Small intestine (tissue), 7 donors: ENCODE data around the gene LTV1. TPM values are rescaled to one million over a fixed set of nuclear protein-coding genes. Genes with fewer than 3 reads are reported as not detected.
A peak's percentile ranks its signal among the peaks of the same experiment; 100 is the strongest.

ENCODE experiments used
- DNase-seq, 2 donors: peaks; one replicate each; pipeline versions ENCODE4 v3.0.0 to v3.0.0-alpha.2; 2013
- FAIRE-seq: peaks from 2 replicates; lab custom pipeline; 2012; peaks lifted over from hg19 to GRCh38; lab: Jason Lieb, UNC
- H3K27ac ChIP-seq, 3 donors: one replicate each; pipeline ENCODE4 v1.5.1; 2013; ENCODE audit warnings: low read length in 2 of 3, mild to moderate bottlenecking in 2 of 3, control low read depth in 1 of 3, inconsistent platforms in 1 of 3, low read depth in 1 of 3, moderate library complexity in 1 of 3
- H3K27me3 ChIP-seq, 3 donors: one replicate each; pipeline ENCODE4 v1.6.1; 2013; ENCODE audit warnings: low read length in 3 of 3, inconsistent platforms in 1 of 3; ENCODE audit not compliant: control insufficient read depth in 3 of 3, insufficient read depth in 3 of 3
- H3K36me3 ChIP-seq, 3 donors: one replicate each; pipeline ENCODE4 v1.6.1; 2013; ENCODE audit warnings: low read length in 3 of 3, inconsistent platforms in 1 of 3, low read depth in 1 of 3, mild to moderate bottlenecking in 1 of 3, moderate library complexity in 1 of 3; ENCODE audit not compliant: control insufficient read depth in 3 of 3, insufficient read depth in 2 of 3
- H3K4me1 ChIP-seq, 3 donors: one replicate each; pipeline ENCODE4 v1.6.1; 2013; ENCODE audit warnings: low read length in 2 of 3, inconsistent platforms in 1 of 3, low read depth in 1 of 3, mild to moderate bottlenecking in 1 of 3, moderate library complexity in 1 of 3; ENCODE audit not compliant: control insufficient read depth in 3 of 3, insufficient read depth in 2 of 3
- H3K4me3 ChIP-seq, 3 donors: one replicate each; pipeline ENCODE4 v1.5.1; 2013; ENCODE audit warnings: low read length in 3 of 3, control low read depth in 1 of 3, inconsistent platforms in 1 of 3, low read depth in 1 of 3, mild to moderate bottlenecking in 1 of 3, moderate library complexity in 1 of 3
- H3K9me3 ChIP-seq, 2 donors: one replicate each; pipeline ENCODE4 v1.6.1; 2013; ENCODE audit warnings: low read depth in 1 of 2, low read length in 1 of 2; ENCODE audit not compliant: control insufficient read depth in 2 of 2, insufficient read depth in 1 of 2
- WGBS, 3 donors: extraction: QIAGEN DNeasy Blood & Tissue Kit; methylation state at CpG; one replicate each; pipeline ENCODE4 v1.1.7; 2013; 5-methylcytosine and 5-hydroxymethylcytosine counted together
- polyA plus RNA-seq, 4 donors: library from polyadenylated mRNA; stranded (reverse) in 3 of 4; unstranded in 1 of 4; fragments of 200-250 nt in 3 of 4; fragments of 120-200 nt in 1 of 4; gene quantifications; one replicate each; pipeline versions ENCODE4 v1.2.1 to v1.2.3, GENCODE V29; 2013
- donor health status: healthy with polysubstance abuse.
- donor health status: control.
- donor health status: control.
- donor health status: Bipolar disorder and iron deficiency.
- donor health status: healthy.

The LTV1 gene
- polyA plus RNA-seq, 4 donors, result 17.3 to 25.7 (median 21.2) TPM

DNA sequence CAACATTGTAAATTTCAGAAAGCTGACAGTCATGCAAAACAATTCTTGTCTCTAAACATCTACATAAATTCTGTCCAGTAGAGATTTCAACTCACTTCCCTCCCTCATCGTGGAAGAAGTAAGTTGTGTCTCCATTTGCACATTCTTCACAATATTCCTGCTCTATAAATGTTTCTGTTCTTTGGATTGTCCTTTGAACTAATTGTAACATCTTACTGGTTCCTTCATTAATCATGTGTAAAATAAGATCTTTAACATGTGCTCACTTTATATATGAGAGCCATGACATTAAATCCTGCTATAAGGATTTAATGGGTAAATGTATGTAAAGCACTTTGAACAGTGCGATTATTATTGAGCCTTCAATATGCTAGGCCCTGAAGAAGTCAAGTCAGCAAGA is 7.0 kb upstream of the LTV1 start:
- Histone ChIP-seq H3K27ac (no peak overlapping the region), H3K4me1 (peaks cover 0 to 19% (median 3%) of the 10 kb centered on the region in 3 donors), H3K9me3 (peaks cover 0 to 3% of the 10 kb centered on the region in 2 donors), H3K27me3 (no peaks in the 10 kb centered on the region), H3K36me3 (no peaks in the 10 kb centered on the region), H3K4me3 (no peak overlapping the region)
- DNase-seq (peak in 1 of 2 donors; percentile 5), FAIRE-seq (no peak)
- 64 to 84% (median 78%) methylated on average over 2 of the region's 2 CpGs for WGBS, 3 donors

DNA sequence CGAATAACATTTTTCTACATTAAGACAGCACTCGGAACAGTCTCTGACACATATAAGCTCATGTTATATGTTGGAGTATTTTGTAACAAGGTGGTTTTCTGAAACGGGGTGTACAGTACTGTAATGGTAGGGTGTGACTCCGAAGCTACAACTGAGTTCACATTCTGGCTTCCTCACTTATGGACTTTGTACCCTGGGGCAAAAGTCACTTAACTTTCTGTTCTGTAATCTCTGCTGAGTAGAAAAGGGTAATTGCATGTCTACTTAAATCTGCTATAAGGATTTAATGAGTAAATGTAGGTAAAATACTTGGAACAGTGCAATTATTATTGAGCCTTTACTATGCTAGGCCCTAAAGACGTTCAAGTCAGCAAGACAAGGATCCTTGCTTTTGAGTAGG is 4.7 kb upstream of the LTV1 start:
- Histone ChIP-seq H3K4me3 (no peak overlapping the region), H3K27me3 (no peaks in the 10 kb centered on the region), H3K27ac (peak overlapping the region in 2 of 3 donors; percentile 68 to 70), H3K9me3 (peaks cover 0 to 7% of the 10 kb centered on the region in 2 donors), H3K36me3 (no peaks in the 10 kb centered on the region), H3K4me1 (peaks cover 0 to 19% (median 3%) of the 10 kb centered on the region in 3 donors)
- peak; percentile 94 to 97 for DNase-seq
- peak; percentile 70 for FAIRE-seq
- 33 to 73% (median 55%) methylated on average over 5 of the region's 5 CpGs for WGBS, 3 donors

- H3K27ac ChIP-seq, result peak overlapping the region in 2 of 3 donors; percentile 55 to 68
- H3K27me3 ChIP-seq, result no peaks in the 10 kb centered on the region
- no peak overlapping the region for H3K4me3 ChIP-seq
- no peaks in the 10 kb centered on the region for H3K36me3 ChIP-seq
- peaks cover 0 to 7% of the 10 kb centered on the region in 2 donors for H3K9me3 ChIP-seq
- FAIRE-seq (no peak), DNase-seq (no peak)
- 72 to 78% (median 77%) methylated on average over 4 of the region's 4 CpGs for WGBS, 3 donors
- peaks cover 2 to 19% (median 4%) of the 10 kb centered on the region in 3 donors for H3K4me1 ChIP-seq
Observed at GRCh38 chr6:143839196-143839595, 3.9 kb upstream of the LTV1 start.

- FAIRE-seq, result no peak
- Histone ChIP-seq H3K36me3 (peaks cover 0 to 7% (median 6%) of the 10 kb centered on the region in 3 donors), H3K27ac (no peak overlapping the region), H3K27me3 (no peaks in the 10 kb centered on the region), H3K4me3 (no peak overlapping the region), H3K4me1 (peaks cover 4 to 19% (median 5%) of the 10 kb centered on the region in 3 donors), H3K9me3 (peaks cover 0 to 7% of the 10 kb centered on the region in 2 donors)
- DNase-seq, result no peak
- 85 to 94% (median 89%) methylated on average over 6 of the region's 6 CpGs for WGBS, 3 donors
Observed at GRCh38 chr6:143840595-143841265, 2.4 kb upstream of the LTV1 start.

DNA sequence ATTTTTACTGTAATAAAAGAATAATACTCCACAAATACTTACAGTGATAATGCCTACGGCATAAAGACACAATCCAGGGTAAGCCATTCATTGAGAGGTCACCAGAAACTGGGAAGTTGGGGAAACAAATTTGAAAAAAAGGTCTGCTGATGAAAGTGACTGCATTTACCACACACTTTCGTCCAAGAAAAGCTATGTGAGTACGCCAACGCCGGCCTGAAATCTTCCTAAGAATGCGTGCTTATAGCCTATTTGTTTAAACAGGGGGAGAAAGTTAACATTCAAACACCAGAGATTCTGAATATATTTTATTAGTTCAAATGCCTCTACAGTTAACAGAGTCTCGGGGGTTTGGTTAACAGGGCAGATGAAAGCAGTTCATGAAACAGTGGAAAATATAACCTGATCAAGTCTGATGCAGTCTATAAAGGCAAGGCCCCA is 657 bp upstream of the LTV1 start:
- 29 to 51% (median 32%) methylated on average over 7 of the region's 7 CpGs for WGBS, 3 donors
- peak overlapping the region; percentile 92 to 97 (median 94) for H3K27ac ChIP-seq
- no peaks in the 10 kb centered on the region for H3K27me3 ChIP-seq
- DNase-seq (peak in 1 of 2 donors; percentile 36), FAIRE-seq (no peak)
- H3K4me3 ChIP-seq, result peak overlapping the region; percentile 50 to 95 (median 92)
- peaks cover 4 to 19% (median 5%) of the 10 kb centered on the region in 3 donors for H3K4me1 ChIP-seq
- H3K36me3 ChIP-seq, result peaks cover 8 to 13% (median 11%) of the 10 kb centered on the region in 3 donors
- H3K9me3 ChIP-seq, result peaks cover 0 to 7% of the 10 kb centered on the region in 2 donors

- Histone ChIP-seq H3K27ac (peak overlapping the region; percentile 66 to 97 (median 94)), H3K9me3 (peaks cover 0 to 7% of the 10 kb centered on the region in 2 donors), H3K27me3 (no peaks in the 10 kb centered on the region), H3K4me3 (peak overlapping the region; percentile 87 to 95 (median 92)), H3K36me3 (peaks cover 8 to 18% (median 16%) of the 10 kb centered on the region in 3 donors), H3K4me1 (peaks cover 4 to 10% (median 5%) of the 10 kb centered on the region in 3 donors)
- no peak for DNase-seq
- no peak for FAIRE-seq
- 0 to 1% (median 0%) methylated on average over 9 of the region's 9 CpGs for WGBS, 3 donors
Observed at GRCh38 chr6:143843677-143843999, 500 bp downstream of the LTV1 start.

GRCh38 chr6:143844006-143844405 is 868 bp downstream of the LTV1 start:
- Histone ChIP-seq H3K9me3 (peaks cover 0 to 7% of the 10 kb centered on the region in 2 donors), H3K27ac (peak overlapping the region in 2 of 3 donors; percentile 94 to 97), H3K27me3 (no peaks in the 10 kb centered on the region), H3K4me1 (peaks cover 4 to 6% (median 5%) of the 10 kb centered on the region in 3 donors), H3K4me3 (peak overlapping the region; percentile 87 to 95 (median 92)), H3K36me3 (peaks cover 8 to 20% (median 17%) of the 10 kb centered on the region in 3 donors)
- FAIRE-seq, result no peak
- no peak for DNase-seq
- 2 to 6% (median 6%) methylated on average over 4 of the region's 4 CpGs for WGBS, 3 donors

GRCh38 chr6:143845033-143845432 is 1.9 kb downstream of the LTV1 start:
- Histone ChIP-seq H3K36me3 (peaks cover 10 to 24% (median 17%) of the 10 kb centered on the region in 3 donors), H3K27me3 (no peaks in the 10 kb centered on the region), H3K27ac (no peak overlapping the region), H3K4me1 (peaks cover 0 to 5% (median 2%) of the 10 kb centered on the region in 3 donors), H3K4me3 (no peak overlapping the region), H3K9me3 (peaks cover 0 to 7% of the 10 kb centered on the region in 2 donors)
- no peak for FAIRE-seq
- 91 to 95% (median 92%) methylated on average over 5 of the region's 5 CpGs for WGBS, 3 donors
- no peak for DNase-seq
